Progenitor cell of endocrine pancreas (in vitro differentiated cells): ENCODE measurements around the gene ATG4A. TPM values are rescaled to one million over a fixed set of nuclear protein-coding genes. Genes with fewer than 3 reads are reported as not detected.

Experiments used
- DNase-seq: peaks from one replicate; pipeline ENCODE4 v3.0.0; 2021; ENCODE audit warnings: low spot score; ENCODE audit not compliant: unreplicated experiment
- H3K27ac Mint-ChIP-seq: 2 replicates; pipeline ENCODE4 v1.8.0; 2021; ENCODE audit warnings: mild to moderate bottlenecking, moderate library complexity, mixed read lengths
- H3K27me3 Mint-ChIP-seq: 2 replicates; pipeline ENCODE4 v1.8.0; 2021; ENCODE audit warnings: mixed read lengths
- H3K36me3 Mint-ChIP-seq: 2 replicates; pipeline ENCODE4 v1.8.0; 2022; ENCODE audit warnings: mixed read lengths; ENCODE audit not compliant: insufficient read depth
- H3K4me1 Mint-ChIP-seq: 2 replicates; pipeline ENCODE4 v1.8.0; 2021; ENCODE audit warnings: low read depth, mixed read lengths
- H3K4me3 Mint-ChIP-seq: 2 replicates; pipeline ENCODE4 v1.8.0; 2021; ENCODE audit warnings: low read depth, mild to moderate bottlenecking, moderate library complexity, mixed read lengths
- H3K9me3 Mint-ChIP-seq: 2 replicates; pipeline ENCODE4 v1.8.0; 2021; ENCODE audit warnings: low read depth, mixed read lengths
- CTCF ChIP-seq: fragments of 200-600 bp; sonication (generic); IDR thresholded peaks from one replicate; pipeline ENCODE4 v1.5.0; 2021; ENCODE audit warnings: antibody characterized with exemption, mild to moderate bottlenecking; ENCODE audit not compliant: unreplicated experiment
- total RNA-seq: library from RNA; stranded (reverse); gene quantifications from 2 replicates; pipeline ENCODE4 v1.2.1, GENCODE V29; 2021

ATG4A gene
- total RNA-seq, 1 donor from 2014 or later: 12.6 TPM

GRCh38 chrX:108177351-108178142 is 86.0 kb downstream of the ATG4A start:
- DNase-seq: no peak
- no peak for TF ChIP-seq CTCF
- H3K36me3 Mint-ChIP-seq: peaks cover 3% of the 10 kb centered on the region
- H3K9me3 Mint-ChIP-seq: no peaks in the 10 kb centered on the region
- peaks cover 4% of the 10 kb centered on the region for H3K4me1 Mint-ChIP-seq
- H3K4me3 Mint-ChIP-seq: no peak overlapping the region
- peak overlapping the region; percentile 34 for H3K27ac Mint-ChIP-seq
- no peaks in the 10 kb centered on the region for H3K27me3 Mint-ChIP-seq

- TF ChIP-seq CTCF: no peak
- Mint-ChIP-seq H3K27me3 (no peaks in the 10 kb centered on the region), H3K9me3 (no peaks in the 10 kb centered on the region), H3K4me1 (peaks cover 4% of the 10 kb centered on the region), H3K27ac (peak overlapping the region; percentile 34), H3K4me3 (no peak overlapping the region), H3K36me3 (peaks cover 3% of the 10 kb centered on the region)
- DNase-seq: no peak
Observed at GRCh38 chrX:108178143-108178498, 86.5 kb downstream of the ATG4A start.

- H3K4me1 Mint-ChIP-seq: no peaks in the 10 kb centered on the region
- no peak for TF ChIP-seq CTCF
- H3K4me3 Mint-ChIP-seq: no peak overlapping the region
- DNase-seq: no peak
- no peak overlapping the region for H3K27ac Mint-ChIP-seq
- H3K27me3 Mint-ChIP-seq: no peaks in the 10 kb centered on the region
- no peaks in the 10 kb centered on the region for H3K9me3 Mint-ChIP-seq
- peaks cover 11% of the 10 kb centered on the region for H3K36me3 Mint-ChIP-seq
Observed at GRCh38 chrX:108186811-108187210, 95.2 kb downstream of the ATG4A start.

GRCh38 chrX:108198420-108198819 is 106.8 kb downstream of the ATG4A start:
- no peak for DNase-seq
- H3K27me3 Mint-ChIP-seq: no peaks in the 10 kb centered on the region
- H3K9me3 Mint-ChIP-seq: no peaks in the 10 kb centered on the region
- TF ChIP-seq CTCF: no peak
- no peak overlapping the region for H3K4me3 Mint-ChIP-seq
- H3K27ac Mint-ChIP-seq: no peak overlapping the region
- no peaks in the 10 kb centered on the region for H3K4me1 Mint-ChIP-seq
- peaks cover 5% of the 10 kb centered on the region for H3K36me3 Mint-ChIP-seq

- no peak overlapping the region for H3K4me3 Mint-ChIP-seq
- no peak for DNase-seq
- H3K4me1 Mint-ChIP-seq: no peaks in the 10 kb centered on the region
- H3K27ac Mint-ChIP-seq: no peak overlapping the region
- no peaks in the 10 kb centered on the region for H3K27me3 Mint-ChIP-seq
- TF ChIP-seq CTCF: no peak
- H3K36me3 Mint-ChIP-seq: peaks cover 5% of the 10 kb centered on the region
- no peaks in the 10 kb centered on the region for H3K9me3 Mint-ChIP-seq
Observed at GRCh38 chrX:108199041-108199440, 107.5 kb downstream of the ATG4A start.
